Activated B cell treated with CpG ODN at 0.5 μM for 24 hours (primary cell): Measurements from ENCODE around the gene SLC37A3. TPM values are rescaled to one million over a fixed set of nuclear protein-coding genes. Genes with fewer than 3 reads are reported as not detected.

ENCODE experiments used
- ATAC-seq: fragments of 200-7000 bp; cut with Tn5 transposase; one replicate; pipeline ENCODE4 v1.10.0; 2021; ENCODE audit warnings: low read depth, mild to moderate bottlenecking, moderate library complexity
- CTCF ChIA-PET: fragments of 350-600 bp; sonication (Branson Sonifier 250); formaldehyde crosslinking; loops from one replicate; lab custom pipeline; 2021; ENCODE audit warnings: antibody characterized with exemption; lab: Charles Lee
- POLR2A ChIA-PET: fragments of 350-600 bp; sonication (Branson Sonifier 250); formaldehyde crosslinking; loops from one replicate; lab custom pipeline; 2021; ENCODE audit warnings: antibody characterized with exemption; lab: Charles Lee
- DNase-seq: peaks from one replicate; pipeline ENCODE4 v3.0.0; 2022
- H3K27ac Mint-ChIP-seq: one replicate; pipeline ENCODE4 v1.8.0; 2020; ENCODE audit warnings: mixed read lengths
- H3K27me3 Mint-ChIP-seq: one replicate; pipeline ENCODE4 v1.8.0; 2021; ENCODE audit warnings: mixed read lengths
- H3K36me3 Mint-ChIP-seq: one replicate; pipeline ENCODE4 v1.8.0; 2021; ENCODE audit warnings: low read depth, mixed read lengths
- H3K4me1 Mint-ChIP-seq: one replicate; pipeline ENCODE4 v1.8.0; 2021; ENCODE audit warnings: mixed read lengths
- H3K4me3 Mint-ChIP-seq: one replicate; pipeline ENCODE4 v1.8.0; 2020; ENCODE audit warnings: mild to moderate bottlenecking, mixed read lengths
- H3K9me3 Mint-ChIP-seq: one replicate; pipeline ENCODE4 v1.8.0; 2020; ENCODE audit warnings: mixed read lengths
- intact Hi-C: fragments of 100-400 bp; cut with micrococcal nuclease; formaldehyde crosslinking; loops from one replicate; pipeline ENCODE4 v1.15.1; 2024
- total RNA-seq: library from RNA; stranded (reverse); gene quantifications from 2 replicates; pipeline ENCODE4 v1.2.3, GENCODE V29; 2022
- TF ChIP-seq, protein P1 (sequence below): fragments of 200-600 bp; IDR thresholded peaks from one replicate; pipeline ENCODE4 v1.8.0; 2022; ENCODE audit warnings: antibody characterized with exemption, mild to moderate bottlenecking

The SLC37A3 gene
- total RNA-seq, 1 donor from 2014 or later = 10.6 TPM

DNA sequence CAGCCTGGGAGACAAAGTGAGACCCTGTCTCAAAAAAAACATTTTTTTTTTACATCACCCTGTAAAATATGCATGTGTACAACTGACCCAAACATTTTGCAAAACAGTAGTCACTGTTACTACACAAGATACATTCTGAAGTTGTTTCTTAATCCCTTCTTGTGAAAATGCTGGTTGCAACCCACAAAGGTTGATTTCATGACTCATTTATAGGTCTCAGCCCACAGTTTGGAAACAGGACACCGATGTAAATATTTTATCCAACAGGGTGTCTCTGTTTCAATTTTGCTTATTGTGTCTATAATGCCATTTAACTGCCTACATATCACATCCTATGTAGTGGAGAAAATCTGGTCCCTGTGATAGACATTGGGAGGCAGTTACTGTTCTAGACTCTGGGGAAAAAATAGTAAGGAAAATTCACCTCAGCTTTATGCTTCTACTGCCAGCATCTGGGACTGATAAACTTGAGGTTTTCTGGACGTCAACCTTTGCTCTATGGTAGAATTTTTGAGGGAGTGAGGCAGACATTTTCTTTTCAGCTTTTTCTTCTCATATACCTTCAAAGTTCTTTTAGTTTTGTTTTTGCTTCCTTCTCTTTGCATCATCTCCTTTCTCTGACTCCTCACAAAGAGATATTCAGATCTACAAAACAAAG, 4.0 kb upstream of the SLC37A3 start:
- DNase-seq = no peak
- Mint-ChIP-seq H3K4me1 (peaks cover 20% of the 10 kb centered on the region), H3K4me3 (no peak overlapping the region), H3K27ac (no peak overlapping the region), H3K9me3 (no peaks in the 10 kb centered on the region), H3K36me3 (no peaks in the 10 kb centered on the region), H3K27me3 (peaks cover 1% of the 10 kb centered on the region)
- TF ChIP-seq, protein P1, sequence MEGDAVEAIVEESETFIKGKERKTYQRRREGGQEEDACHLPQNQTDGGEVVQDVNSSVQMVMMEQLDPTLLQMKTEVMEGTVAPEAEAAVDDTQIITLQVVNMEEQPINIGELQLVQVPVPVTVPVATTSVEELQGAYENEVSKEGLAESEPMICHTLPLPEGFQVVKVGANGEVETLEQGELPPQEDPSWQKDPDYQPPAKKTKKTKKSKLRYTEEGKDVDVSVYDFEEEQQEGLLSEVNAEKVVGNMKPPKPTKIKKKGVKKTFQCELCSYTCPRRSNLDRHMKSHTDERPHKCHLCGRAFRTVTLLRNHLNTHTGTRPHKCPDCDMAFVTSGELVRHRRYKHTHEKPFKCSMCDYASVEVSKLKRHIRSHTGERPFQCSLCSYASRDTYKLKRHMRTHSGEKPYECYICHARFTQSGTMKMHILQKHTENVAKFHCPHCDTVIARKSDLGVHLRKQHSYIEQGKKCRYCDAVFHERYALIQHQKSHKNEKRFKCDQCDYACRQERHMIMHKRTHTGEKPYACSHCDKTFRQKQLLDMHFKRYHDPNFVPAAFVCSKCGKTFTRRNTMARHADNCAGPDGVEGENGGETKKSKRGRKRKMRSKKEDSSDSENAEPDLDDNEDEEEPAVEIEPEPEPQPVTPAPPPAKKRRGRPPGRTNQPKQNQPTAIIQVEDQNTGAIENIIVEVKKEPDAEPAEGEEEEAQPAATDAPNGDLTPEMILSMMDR = no peak
- ATAC-seq = no peak
- CTCF ChIA-PET = no interaction called here
- intact Hi-C loops = no loop called here
- POLR2A ChIA-PET = interaction anchor here (0.7 kb wide), 1 partner anchor 76 kb away, joined by 3 read pairs; no protein-coding TSS in a partner anchor

DNA sequence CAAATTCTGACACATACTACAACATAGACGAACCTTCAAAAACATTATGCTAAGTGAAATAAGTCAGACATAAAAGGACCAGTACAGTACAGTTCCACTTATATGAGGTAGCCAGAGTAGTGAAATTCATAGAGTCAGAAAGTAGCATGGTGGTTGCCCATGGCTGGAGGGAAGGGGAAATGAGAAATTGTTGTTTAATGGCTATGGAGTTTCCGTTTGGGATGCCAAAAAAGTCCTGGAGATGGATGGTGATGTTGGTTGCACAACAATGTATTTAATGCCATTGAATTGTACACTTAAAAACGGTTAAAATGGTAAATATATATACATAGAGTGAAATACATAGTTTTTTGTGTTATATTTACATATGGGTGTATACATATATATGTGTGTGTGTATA, 2.1 kb upstream of the SLC37A3 start:
- TF ChIP-seq, protein P1 = no peak
- intact Hi-C loops = no loop called here
- Mint-ChIP-seq H3K4me3 (no peak overlapping the region), H3K27ac (no peak overlapping the region), H3K27me3 (peaks cover 1% of the 10 kb centered on the region), H3K4me1 (peaks cover 20% of the 10 kb centered on the region), H3K9me3 (no peaks in the 10 kb centered on the region), H3K36me3 (no peaks in the 10 kb centered on the region)
- CTCF ChIA-PET = no interaction called here
- POLR2A ChIA-PET = interaction anchor here (0.6 kb wide), 1 partner anchor 97 kb away, joined by 3 read pairs; no protein-coding TSS in a partner anchor
- no peak for ATAC-seq
- DNase-seq = no peak

DNA sequence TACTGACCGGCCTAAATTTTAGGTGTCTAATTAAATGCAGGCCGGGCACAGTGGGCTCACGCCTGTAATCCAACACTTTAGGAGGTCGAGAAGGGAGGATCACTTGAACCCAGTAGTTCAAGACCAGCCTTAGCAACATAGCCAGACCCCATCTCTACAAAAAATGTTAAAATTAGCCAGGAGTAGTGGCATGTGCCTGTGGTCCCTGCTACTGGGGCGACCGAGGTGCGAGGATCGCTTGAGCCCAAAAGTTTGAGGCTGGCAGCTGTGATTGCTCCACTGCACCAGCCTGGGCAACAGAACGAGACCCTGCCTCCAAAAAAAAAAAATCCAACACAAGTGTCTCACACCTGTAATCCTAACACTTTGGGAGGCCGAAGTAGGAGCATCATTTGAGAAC, 491 bp upstream of the SLC37A3 start:
- POLR2A ChIA-PET = interaction anchor here (0.6 to 1.2 kb wide), 7 partner anchors 9 to 1142 kb away, joined by 3 to 10 read pairs (median 5); no protein-coding TSS in a partner anchor
- Mint-ChIP-seq H3K27ac (no peak overlapping the region), H3K4me1 (peaks cover 13% of the 10 kb centered on the region), H3K36me3 (no peaks in the 10 kb centered on the region), H3K27me3 (peaks cover 1% of the 10 kb centered on the region), H3K4me3 (peak overlapping the region; percentile 88), H3K9me3 (no peaks in the 10 kb centered on the region)
- DNase-seq (no peak), ATAC-seq (no peak)
- CTCF ChIA-PET = no interaction called here
- intact Hi-C loops = loop anchor here (1.0 to 10.0 kb wide), 6 partner anchors 46 to 1282 kb away; partner anchors contain the start of genes FMC1 and MKRN1
- TF ChIP-seq, protein P1 = no peak

DNA sequence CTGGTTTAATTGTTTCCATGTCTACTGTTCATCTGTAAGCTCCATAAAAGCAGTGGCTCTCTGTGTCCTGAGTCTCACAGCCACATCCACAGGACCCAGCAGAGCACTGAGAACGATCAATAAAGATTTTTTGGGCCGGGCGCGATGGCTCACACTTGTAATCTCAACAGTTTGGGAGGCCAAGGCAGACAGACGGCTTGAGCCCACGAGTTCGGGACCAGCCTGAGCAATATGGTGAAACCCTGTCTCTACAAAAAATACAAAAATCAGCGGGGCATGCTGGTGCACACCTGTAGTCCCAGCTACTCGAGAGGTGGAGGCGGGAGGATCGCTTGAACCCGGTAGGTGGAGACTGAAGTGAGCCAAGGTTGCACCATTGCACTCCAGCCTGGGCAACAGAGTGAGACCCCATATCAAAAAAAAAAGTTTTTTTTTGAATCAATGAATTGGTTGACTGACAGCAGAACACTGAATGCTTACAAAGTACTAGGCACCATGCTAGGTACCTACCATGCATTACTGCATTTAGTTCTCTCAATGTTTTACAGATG, 4.5 kb downstream of the SLC37A3 start:
- Mint-ChIP-seq H3K4me1 (peaks cover 6% of the 10 kb centered on the region), H3K9me3 (no peaks in the 10 kb centered on the region), H3K36me3 (no peaks in the 10 kb centered on the region), H3K27ac (no peak overlapping the region), H3K4me3 (no peak overlapping the region), H3K27me3 (peaks cover 1% of the 10 kb centered on the region)
- ATAC-seq (no peak), DNase-seq (no peak)
- intact Hi-C loops = loop anchor here (5.0 to 10.0 kb wide), 3 partner anchors 51 to 617 kb away; partner anchors contain the start of genes HIPK2 and PARP12
- ChIA-PET POLR2A (no interaction called here), CTCF (no interaction called here)
- TF ChIP-seq, protein P1 = no peak

DNA sequence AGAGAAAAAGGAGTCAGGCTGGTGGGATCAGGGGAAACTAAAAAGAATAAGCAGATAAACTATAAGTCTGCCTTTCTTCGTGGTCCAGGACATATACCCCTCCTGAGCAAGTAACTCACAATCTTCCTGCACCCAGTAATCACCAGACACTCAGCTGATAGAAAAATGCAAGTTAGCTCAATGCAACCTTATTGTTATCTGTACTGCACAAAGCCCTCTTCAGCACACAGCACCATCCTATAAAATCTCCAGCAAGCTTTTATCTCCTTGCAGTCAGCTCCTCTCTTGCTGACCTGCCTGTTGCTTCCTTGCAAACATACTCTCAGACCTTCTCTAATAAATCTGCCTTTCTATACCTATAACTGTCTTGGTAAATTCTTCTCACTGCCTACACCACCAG, 6.7 kb downstream of the SLC37A3 start:
- POLR2A ChIA-PET = no interaction called here
- CTCF ChIA-PET = no interaction called here
- H3K9me3 Mint-ChIP-seq = no peaks in the 10 kb centered on the region
- TF ChIP-seq, protein P1 = no peak
- intact Hi-C loops = loop anchor here (2.0 to 10.0 kb wide), 7 partner anchors 13 to 614 kb away; partner anchors contain the start of genes HIPK2, MKRN1, PARP12 and RAB19
- no peaks in the 10 kb centered on the region for H3K4me1 Mint-ChIP-seq
- H3K36me3 Mint-ChIP-seq = no peaks in the 10 kb centered on the region
- H3K27ac Mint-ChIP-seq = no peak overlapping the region
- H3K27me3 Mint-ChIP-seq = no peaks in the 10 kb centered on the region
- DNase-seq (no peak), ATAC-seq (no peak)
- H3K4me3 Mint-ChIP-seq = no peak overlapping the region
